Activated T-cell treated with anti-CD3 and anti-CD28 coated beads, Interleukin-2, amount 50 U/mL, for 4 hours (primary cell): Measurements from ENCODE around the gene SPOCD1. TPM values are rescaled to one million over a fixed set of nuclear protein-coding genes. Genes with fewer than 3 reads are reported as not detected.
"Not testable (repeated sequence)": the region's sequence is repeated elsewhere in the genome, so short reads cannot be mapped to it uniquely, and the experiment has no call there.

Experiments
- ATAC-seq, 2 donors: fragments of 200-7000 bp; cut with Tn5 transposase; one replicate each; pipeline ENCODE4 v1.10.0; 2021
- DNase-seq: peaks from one replicate; pipeline ENCODE4 v3.0.0-alpha.2; 2020
- H3K27me3 Mint-ChIP-seq: one replicate; pipeline ENCODE4 v1.8.0; 2021; ENCODE audit warnings: low read depth, mixed read lengths
- H3K36me3 Mint-ChIP-seq: one replicate; pipeline ENCODE4 v1.8.0; 2022; ENCODE audit warnings: mixed read lengths; ENCODE audit not compliant: insufficient read depth
- H3K4me1 Mint-ChIP-seq: one replicate; pipeline ENCODE4 v1.8.0; 2021; ENCODE audit warnings: low read depth, mixed read lengths
- H3K4me3 Mint-ChIP-seq: one replicate; pipeline ENCODE4 v1.8.0; 2021; ENCODE audit warnings: mild to moderate bottlenecking, moderate library complexity, mixed read lengths
- H3K9me3 Mint-ChIP-seq: one replicate; pipeline ENCODE4 v1.8.0; 2021; ENCODE audit warnings: mixed read lengths
- total RNA-seq, 3 donors: library from RNA; stranded (reverse); gene quantifications; one replicate each; pipeline ENCODE4 v1.2.1, GENCODE V29; 2021

Gene SPOCD1
- total RNA-seq, 3 donors from 2014 or later = 0.14 TPM; not detected in 2

GRCh38 chr1:31816501-31816900, 679 bp upstream of the SPOCD1 start:
- not testable (repeated sequence) for H3K4me3 Mint-ChIP-seq, ATAC-seq, DNase-seq, H3K36me3 Mint-ChIP-seq, H3K4me1 Mint-ChIP-seq, H3K27me3 Mint-ChIP-seq, H3K9me3 Mint-ChIP-seq

- Mint-ChIP-seq H3K36me3 (no peaks in the 10 kb centered on the region), H3K27me3 (no peaks in the 10 kb centered on the region), H3K9me3 (no peaks in the 10 kb centered on the region), H3K4me1 (peaks cover 6% of the 10 kb centered on the region), H3K4me3 (no peak overlapping the region)
- DNase-seq (no peak), ATAC-seq (no peak)
These were observed 546 bp downstream of the SPOCD1 start for GRCh38 chr1:31815307-31815645.

GRCh38 chr1:31814631-31815306, 1.1 kb downstream of the SPOCD1 start:
- ATAC-seq = no peak
- no peak overlapping the region for H3K4me3 Mint-ChIP-seq
- no peaks in the 10 kb centered on the region for H3K9me3 Mint-ChIP-seq
- H3K4me1 Mint-ChIP-seq = peaks cover 6% of the 10 kb centered on the region
- DNase-seq = no peak
- no peaks in the 10 kb centered on the region for H3K36me3 Mint-ChIP-seq
- no peaks in the 10 kb centered on the region for H3K27me3 Mint-ChIP-seq

- DNase-seq = no peak
- Mint-ChIP-seq H3K9me3 (no peaks in the 10 kb centered on the region), H3K4me1 (peaks cover 6% of the 10 kb centered on the region), H3K27me3 (no peaks in the 10 kb centered on the region), H3K4me3 (no peak overlapping the region), H3K36me3 (no peaks in the 10 kb centered on the region)
- ATAC-seq = no peak
These were observed 1.7 kb downstream of the SPOCD1 start for GRCh38 chr1:31814041-31814511.

- no peaks in the 10 kb centered on the region for H3K27me3 Mint-ChIP-seq
- DNase-seq (no peak), ATAC-seq (no peak)
- H3K9me3 Mint-ChIP-seq = no peaks in the 10 kb centered on the region
- no peaks in the 10 kb centered on the region for H3K36me3 Mint-ChIP-seq
- no peak overlapping the region for H3K4me3 Mint-ChIP-seq
- peaks cover 6% of the 10 kb centered on the region for H3K4me1 Mint-ChIP-seq
These were observed 3.5 kb downstream of the SPOCD1 start for GRCh38 chr1:31812158-31812829.

- peaks cover 6% of the 10 kb centered on the region for H3K4me1 Mint-ChIP-seq
- H3K36me3 Mint-ChIP-seq = no peaks in the 10 kb centered on the region
- ATAC-seq (no peak), DNase-seq (no peak)
- no peak overlapping the region for H3K4me3 Mint-ChIP-seq
- H3K9me3 Mint-ChIP-seq = no peaks in the 10 kb centered on the region
- no peaks in the 10 kb centered on the region for H3K27me3 Mint-ChIP-seq
These were observed 4.2 kb downstream of the SPOCD1 start for GRCh38 chr1:31811605-31812004.

GRCh38 chr1:31809698-31810097, 6.1 kb downstream of the SPOCD1 start:
- DNase-seq (no peak), ATAC-seq (no peak)
- Mint-ChIP-seq H3K9me3 (no peaks in the 10 kb centered on the region), H3K27me3 (no peaks in the 10 kb centered on the region), H3K4me3 (no peak overlapping the region), H3K4me1 (no peaks in the 10 kb centered on the region), H3K36me3 (no peaks in the 10 kb centered on the region)

GRCh38 chr1:31807273-31808048, 8.4 kb downstream of the SPOCD1 start:
- ATAC-seq = no peak
- no peak overlapping the region for H3K4me3 Mint-ChIP-seq
- H3K4me1 Mint-ChIP-seq = peaks cover 6% of the 10 kb centered on the region

GRCh38 chr1:31805318-31805717, 10.5 kb downstream of the SPOCD1 start:
- no peaks in the 10 kb centered on the region for H3K36me3 Mint-ChIP-seq
- peaks cover 3% of the 10 kb centered on the region for H3K27me3 Mint-ChIP-seq
- DNase-seq (no peak), ATAC-seq (no peak)
- H3K4me1 Mint-ChIP-seq = peaks cover 9% of the 10 kb centered on the region
- H3K9me3 Mint-ChIP-seq = no peaks in the 10 kb centered on the region
- no peak overlapping the region for H3K4me3 Mint-ChIP-seq

More at GRCh38 chr1:31807273-31808048, 8.4 kb downstream of the SPOCD1 start:
- Mint-ChIP-seq H3K9me3 (no peaks in the 10 kb centered on the region), H3K27me3 (no peaks in the 10 kb centered on the region), H3K36me3 (no peaks in the 10 kb centered on the region)
- no peak for DNase-seq

- H3K36me3 Mint-ChIP-seq = no peaks in the 10 kb centered on the region
- no peak for ATAC-seq
These were observed 11.7 kb downstream of the SPOCD1 start for GRCh38 chr1:31804098-31804497.

GRCh38 chr1:31803610-31804009, 12.2 kb downstream of the SPOCD1 start:
- Mint-ChIP-seq H3K27me3 (peaks cover 3% of the 10 kb centered on the region), H3K4me3 (no peak overlapping the region)
- DNase-seq = no peak

More at GRCh38 chr1:31804098-31804497, 11.7 kb downstream of the SPOCD1 start:
- Mint-ChIP-seq H3K27me3 (peaks cover 3% of the 10 kb centered on the region), H3K9me3 (no peaks in the 10 kb centered on the region), H3K4me3 (no peak overlapping the region), H3K4me1 (peaks cover 9% of the 10 kb centered on the region)
- DNase-seq = no peak

GRCh38 chr1:31802190-31803150, 13.4 kb downstream of the SPOCD1 start:
- Mint-ChIP-seq H3K36me3 (no peaks in the 10 kb centered on the region), H3K4me3 (no peak overlapping the region), H3K4me1 (peaks cover 9% of the 10 kb centered on the region), H3K9me3 (no peaks in the 10 kb centered on the region), H3K27me3 (peaks cover 3% of the 10 kb centered on the region)
- no peak for ATAC-seq
- DNase-seq = no peak

More at GRCh38 chr1:31803610-31804009, 12.2 kb downstream of the SPOCD1 start:
- no peak for ATAC-seq
- H3K9me3 Mint-ChIP-seq = no peaks in the 10 kb centered on the region
- H3K4me1 Mint-ChIP-seq = peaks cover 9% of the 10 kb centered on the region
- no peaks in the 10 kb centered on the region for H3K36me3 Mint-ChIP-seq

GRCh38 chr1:31801458-31801857, 14.4 kb downstream of the SPOCD1 start:
- Mint-ChIP-seq H3K4me1 (peaks cover 9% of the 10 kb centered on the region), H3K9me3 (no peaks in the 10 kb centered on the region), H3K4me3 (no peak overlapping the region), H3K27me3 (peaks cover 3% of the 10 kb centered on the region), H3K36me3 (no peaks in the 10 kb centered on the region)
- DNase-seq (no peak), ATAC-seq (no peak)

- no peaks in the 10 kb centered on the region for H3K36me3 Mint-ChIP-seq
- H3K4me3 Mint-ChIP-seq = no peak overlapping the region
- no peak for DNase-seq
- H3K4me1 Mint-ChIP-seq = peaks cover 9% of the 10 kb centered on the region
- no peaks in the 10 kb centered on the region for H3K9me3 Mint-ChIP-seq
- ATAC-seq = no peak
- H3K27me3 Mint-ChIP-seq = peaks cover 3% of the 10 kb centered on the region
These were observed 15.2 kb downstream of the SPOCD1 start for GRCh38 chr1:31800674-31800967.
